Endothelial cell of umbilical vein (primary cell): ENCODE data around the gene HTR3D. TPM values are rescaled to one million over a fixed set of nuclear protein-coding genes. Genes with fewer than 3 reads are reported as not detected.

Experiments used
- BruUV-seq: library from RNA; stranded (reverse); fragments of 400-500 nt; replicated peaks from 2 replicates; lab custom pipeline; 2021; lab: Mats Ljungman, UMichigan
- CTCF ChIA-PET: fragments of 300-600, 350-600 bp; sonication (Branson Sonifier 250); formaldehyde crosslinking; loops from one replicate; lab custom pipeline; 2021; ENCODE audit warnings: antibody characterized with exemption, inconsistent platforms; lab: Charles Lee
- POLR2A ChIA-PET: fragments of 300-600, 350-600 bp; sonication (Branson Sonifier 250); formaldehyde crosslinking; loops from one replicate; lab custom pipeline; 2021; ENCODE audit warnings: antibody characterized with exemption, inconsistent platforms; lab: Charles Lee
- DNase-seq: peaks from one replicate; pipeline ENCODE4 v3.0.0-alpha.2; 2011; ENCODE audit warnings: low read depth, low spot score
- FAIRE-seq: peaks from 2 replicates; lab custom pipeline; 2011; peaks lifted over from hg19 to GRCh38; lab: Jason Lieb, UNC
- H2AFZ ChIP-seq: 2 replicates; pipeline ENCODE4 v1.6.0; 2012; ENCODE audit warnings: low read depth, low read length, control low read depth, inconsistent platforms
- H3K27ac ChIP-seq: 2 replicates; pipeline ENCODE4 v1.5.1; 2011; ENCODE audit warnings: low read depth, mild to moderate bottlenecking, control low read depth, low read length, moderate library complexity; ENCODE audit not compliant: insufficient read depth
- H3K27me3 ChIP-seq, 2 experiments: 2 replicates each; pipeline versions ENCODE4 v1.6.0 to v1.6.1; 2011; ENCODE audit warnings: low read length in 2 of 2, mixed read lengths in 1 of 2; ENCODE audit not compliant: control insufficient read depth in 2 of 2, insufficient read depth in 2 of 2
- H3K36me3 ChIP-seq, 2 experiments: 2 replicates in 1 of 2; 3 replicates in 1 of 2; pipeline ENCODE4 v1.5.1; 2011; ENCODE audit warnings: low read length in 2 of 2, mild to moderate bottlenecking in 1 of 2, moderate library complexity in 1 of 2; ENCODE audit not compliant: control insufficient read depth in 2 of 2, insufficient read depth in 2 of 2; ENCODE audit errors: extremely low read depth in 1 of 2
- H3K4me1 ChIP-seq: 3 replicates; pipeline ENCODE4 v1.5.1; 2011; ENCODE audit warnings: mild to moderate bottlenecking, low read length; ENCODE audit not compliant: control insufficient read depth, insufficient read depth; ENCODE audit errors: extremely low read depth
- H3K4me2 ChIP-seq: 2 replicates; pipeline ENCODE4 v1.6.1; 2011; ENCODE audit warnings: low read length, control low read depth, mixed read lengths; ENCODE audit not compliant: insufficient read depth
- H3K4me3 ChIP-seq, 3 experiments: fragments of 200-600 bp in 1 of 3; sonication (generic), shearing (Covaris generic) in 1 of 3; replicated peaks in 1 of 3; 2 replicates each; pipeline ENCODE4 v1.5.1; 2011 to 2016; ENCODE audit warnings: control low read depth in 3 of 3, low read length in 3 of 3, mild to moderate bottlenecking in 2 of 3, inconsistent platforms in 1 of 3, low read depth in 1 of 3, moderate library complexity in 1 of 3; ENCODE audit not compliant: insufficient read depth in 1 of 3
- H3K79me2 ChIP-seq: 2 replicates; pipeline ENCODE4 v1.6.0; 2012; ENCODE audit warnings: low read length, inconsistent platforms; ENCODE audit not compliant: control insufficient read depth, insufficient read depth
- H3K9ac ChIP-seq: replicated peaks from 2 replicates; pipeline ENCODE3; 2011; ENCODE audit warnings: low read length, control low read depth; ENCODE audit not compliant: insufficient read depth; ENCODE audit errors: extremely low read depth
- H3K9me1 ChIP-seq: replicated peaks from 3 replicates; pipeline ENCODE4 v1.6.0; 2011; ENCODE audit warnings: mild to moderate bottlenecking, low read length; ENCODE audit not compliant: control insufficient read depth, insufficient read depth; ENCODE audit errors: extremely low read depth
- H3K9me3 ChIP-seq: replicated peaks from 2 replicates; pipeline ENCODE4 v1.5.1; 2012; ENCODE audit warnings: low read length, inconsistent platforms; ENCODE audit not compliant: control insufficient read depth, insufficient read depth
- H4K20me1 ChIP-seq: replicated peaks from 2 replicates; pipeline ENCODE3; 2011; ENCODE audit warnings: mild to moderate bottlenecking, low read length; ENCODE audit not compliant: control insufficient read depth, insufficient read depth; ENCODE audit errors: extremely low read depth
- EZH2 ChIP-seq: IDR thresholded peaks from 2 replicates; pipeline ENCODE4 v1.6.1; 2012; ENCODE audit warnings: borderline replicate concordance, low read depth, mild to moderate bottlenecking, moderate library complexity, low read length, inconsistent platforms; ENCODE audit not compliant: severe bottlenecking
- FOS ChIP-seq: IDR thresholded peaks from 2 replicates; pipeline ENCODE4 v1.6.1; 2011; ENCODE audit warnings: mild to moderate bottlenecking, low read length, moderate library complexity, borderline replicate concordance; ENCODE audit not compliant: insufficient read depth
- GATA2 ChIP-seq: IDR thresholded peaks from 2 replicates; pipeline ENCODE4 v1.7.0; 2011; ENCODE audit warnings: low read depth, mild to moderate bottlenecking, moderate library complexity, mixed read lengths, low read length; ENCODE audit not compliant: insufficient read length, insufficient read depth
- JUN ChIP-seq: IDR thresholded peaks from 2 replicates; pipeline ENCODE4 v1.6.1; 2011; ENCODE audit warnings: borderline replicate concordance, low read depth; ENCODE audit not compliant: insufficient read length, insufficient read depth
- MAX ChIP-seq: IDR thresholded peaks from 2 replicates; pipeline ENCODE4 v1.6.1; 2011; ENCODE audit not compliant: insufficient read depth, insufficient read length
- MYC ChIP-seq: IDR thresholded peaks from one replicate; pipeline ENCODE4 v1.6.1; 2011; ENCODE audit warnings: mild to moderate bottlenecking, low read depth, low read length
- POLR2A ChIP-seq: IDR thresholded peaks from 2 replicates; pipeline ENCODE4 v1.6.1; 2012; ENCODE audit warnings: low read depth, mild to moderate bottlenecking, control low read depth, low read length
- POLR2AphosphoS5 ChIP-seq: IDR thresholded peaks from 2 replicates; pipeline ENCODE4 v1.6.1; 2012; ENCODE audit warnings: low read depth, mild to moderate bottlenecking, control low read depth, low read length, moderate library complexity; ENCODE audit not compliant: insufficient read depth
- dilution Hi-C: fragments of 300-500 bp; cut with MboI; formaldehyde crosslinking; loops from one replicate; pipeline ENCODE4 v1.15.0; 2019; ENCODE audit warnings: low sequenced_read_pairs; ENCODE audit not compliant: extremely low pct_ligation_motif_present
- intact Hi-C: fragments of 100-400 bp; cut with micrococcal nuclease; formaldehyde crosslinking; loops from one replicate; pipeline ENCODE4 v1.10.0; 2022
- polyA plus RNA-seq, 4 experiments: library from polyadenylated mRNA; depleted of rRNA in 3 of 4; stranded (reverse) in 3 of 4; unstranded in 1 of 4; fragments of >200 nt; gene quantifications; 2 replicates each; pipeline versions ENCODE4 v1.2.1 to v1.2.3, GENCODE V29; 2011 to 2012; ENCODE audit warnings: missing spikeins in 1 of 4
- total RNA-seq: library from RNA; stranded (reverse); gene quantifications from 2 replicates; pipeline ENCODE4 v1.2.3, GENCODE V29; 2021

The HTR3D gene
- total and polyA plus RNA-seq, 2 donors (not counting 3 experiments of a cell fraction or from before 2014, with no cell fraction given) = not detected

DNA sequence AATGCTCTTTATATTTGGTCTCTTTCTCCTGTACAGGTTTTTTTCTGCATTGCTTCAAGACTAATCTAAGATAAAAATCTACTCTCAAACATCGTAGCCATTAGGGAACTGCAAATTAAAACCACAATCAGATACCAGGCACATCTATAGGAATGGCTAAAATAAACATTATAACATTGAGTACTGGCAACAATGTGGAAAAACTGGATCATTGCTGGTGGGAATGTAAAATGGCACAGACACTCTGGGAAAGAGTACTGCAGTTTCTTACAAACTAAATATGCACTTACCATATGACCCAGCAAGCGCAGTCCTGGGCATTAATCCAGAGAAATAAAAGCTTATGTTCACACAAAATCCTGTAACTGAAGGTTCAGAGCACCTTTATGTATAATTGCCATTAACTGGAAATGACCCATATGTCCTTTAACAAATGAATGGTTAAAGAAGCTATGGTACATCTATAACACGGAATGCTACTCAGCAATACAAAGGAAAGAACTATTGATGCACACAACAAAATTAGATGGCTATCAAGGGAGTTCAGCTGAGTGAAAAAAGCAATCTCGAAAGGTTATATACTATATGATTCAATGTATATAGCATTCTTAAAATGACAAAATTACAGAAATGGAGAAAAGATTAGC, 20.2 kb upstream of the HTR3D start:
- no peak for TF ChIP-seq MYC
- no peak for TF ChIP-seq EZH2
- no peak for TF ChIP-seq FOS
- TF ChIP-seq MAX = no peak
- TF ChIP-seq JUN = no peak
- no peak for TF ChIP-seq POLR2AphosphoS5
- no peak for TF ChIP-seq GATA2
- TF ChIP-seq POLR2A = no peak
- no peak overlapping the region for H3K4me2 ChIP-seq
- no peaks in the 10 kb centered on the region for H3K9me1 ChIP-seq
- intact Hi-C loops = no loop called here
- no peaks in the 10 kb centered on the region for H3K79me2 ChIP-seq
- FAIRE-seq (no peak), DNase-seq (no peak)
- dilution Hi-C loops = no loop called here
- H3K9ac ChIP-seq = no peak overlapping the region
- no peaks in the 10 kb centered on the region for H3K36me3 ChIP-seq
- no peak overlapping the region for H3K27ac ChIP-seq
- no TSS peak for BruUV-seq
- peaks cover 3% of the 10 kb centered on the region for H3K4me1 ChIP-seq
- CTCF ChIA-PET = no interaction called here
- no peak overlapping the region for H3K4me3 ChIP-seq
- POLR2A ChIA-PET = interaction anchor here (0.6 kb wide), 1 partner anchor 30 kb away, joined by 4 read pairs; no protein-coding TSS in a partner anchor
- H2AFZ ChIP-seq = no peak overlapping the region
- H4K20me1 ChIP-seq = no peaks in the 10 kb centered on the region
- H3K9me3 ChIP-seq = no peaks in the 10 kb centered on the region
- no peaks in the 10 kb centered on the region for H3K27me3 ChIP-seq
